KMS-11 (cell line): ENCODE data around the gene TMEM167A.

Source experiments
- H2AFZ ChIP-seq: fragments of 200-600 bp; sonication (generic); 2 replicates; pipeline ENCODE4 v1.6.1; 2016; ENCODE audit warnings: antibody characterized with exemption, mixed run types, low read depth
- H3K27ac ChIP-seq: fragments of 200-600 bp; sonication (generic); 2 replicates; pipeline ENCODE4 v1.6.1; 2016; ENCODE audit warnings: mild to moderate bottlenecking, mixed run types
- H3K27me3 ChIP-seq: fragments of 200-600 bp; sonication (generic); 2 replicates; pipeline ENCODE4 v1.6.1; 2017; ENCODE audit warnings: mild to moderate bottlenecking, low read depth, mixed run types, moderate library complexity; ENCODE audit not compliant: insufficient read depth
- H3K36me3 ChIP-seq: fragments of 200-600 bp; sonication (generic); 2 replicates; pipeline ENCODE4 v1.6.1; 2017; ENCODE audit warnings: mild to moderate bottlenecking, mixed run types; ENCODE audit not compliant: insufficient read depth
- H3K4me1 ChIP-seq: fragments of 200-600 bp; sonication (generic); 2 replicates; pipeline ENCODE4 v1.6.1; 2016; ENCODE audit warnings: mild to moderate bottlenecking, low read depth, mixed run types; ENCODE audit not compliant: poor library complexity, severe bottlenecking
- H3K4me2 ChIP-seq: fragments of 200-600 bp; sonication (generic); 2 replicates; pipeline ENCODE4 v1.7.0; 2016; ENCODE audit warnings: mild to moderate bottlenecking, mixed run types
- H3K4me3 ChIP-seq: fragments of 200-600 bp; sonication (generic); IDR thresholded peaks from 2 replicates; pipeline ENCODE4 v1.6.1; 2017; ENCODE audit warnings: low read depth, low read length, mixed read lengths; ENCODE audit not compliant: insufficient read depth
- H3K79me2 ChIP-seq: fragments of 200-600 bp; sonication (generic); 2 replicates; pipeline ENCODE4 v1.6.1; 2016; ENCODE audit warnings: low read depth, mixed run types; ENCODE audit not compliant: insufficient read depth
- H3K9ac ChIP-seq: fragments of 200-600 bp; sonication (generic); 2 replicates; pipeline ENCODE4 v1.6.1; 2016; ENCODE audit warnings: mild to moderate bottlenecking, mixed run types
- H4K20me1 ChIP-seq: fragments of 200-600 bp; sonication (generic); 2 replicates; pipeline ENCODE4 v1.6.1; 2016; ENCODE audit warnings: mild to moderate bottlenecking, mixed run types; ENCODE audit not compliant: insufficient read depth
- TF ChIP-seq, protein P1 (sequence below): fragments of 200-600 bp; sonication (generic); conservative IDR thresholded peaks from 2 replicates; pipeline ENCODE4 v1.6.1; 2017; ENCODE audit warnings: low read depth, mild to moderate bottlenecking, antibody characterized with exemption, low read length, moderate library complexity, mixed read lengths

Gene TMEM167A

DNA sequence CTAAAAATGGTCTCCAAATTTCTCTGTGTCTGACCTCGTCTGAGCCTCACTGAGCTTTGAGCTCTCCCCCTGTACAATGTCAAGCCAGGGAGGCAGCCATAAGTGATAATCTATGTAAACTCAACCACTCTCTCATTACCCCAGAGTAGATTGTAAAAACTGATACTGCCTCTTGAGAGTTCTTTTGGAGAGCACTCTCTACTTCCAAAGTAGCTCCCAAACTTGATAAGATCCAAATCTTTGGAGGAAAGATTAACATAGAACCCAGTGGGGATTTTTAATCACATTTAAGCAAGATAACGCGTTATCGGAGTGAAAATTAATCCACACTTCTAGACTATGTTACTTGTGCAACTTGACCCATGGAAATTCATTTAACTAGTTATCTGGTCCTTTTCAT lies 54.9 kb downstream of the TMEM167A start:
- H3K4me2 ChIP-seq = no peak overlapping the region
- no peak overlapping the region for H3K4me3 ChIP-seq
- TF ChIP-seq, protein P1, sequence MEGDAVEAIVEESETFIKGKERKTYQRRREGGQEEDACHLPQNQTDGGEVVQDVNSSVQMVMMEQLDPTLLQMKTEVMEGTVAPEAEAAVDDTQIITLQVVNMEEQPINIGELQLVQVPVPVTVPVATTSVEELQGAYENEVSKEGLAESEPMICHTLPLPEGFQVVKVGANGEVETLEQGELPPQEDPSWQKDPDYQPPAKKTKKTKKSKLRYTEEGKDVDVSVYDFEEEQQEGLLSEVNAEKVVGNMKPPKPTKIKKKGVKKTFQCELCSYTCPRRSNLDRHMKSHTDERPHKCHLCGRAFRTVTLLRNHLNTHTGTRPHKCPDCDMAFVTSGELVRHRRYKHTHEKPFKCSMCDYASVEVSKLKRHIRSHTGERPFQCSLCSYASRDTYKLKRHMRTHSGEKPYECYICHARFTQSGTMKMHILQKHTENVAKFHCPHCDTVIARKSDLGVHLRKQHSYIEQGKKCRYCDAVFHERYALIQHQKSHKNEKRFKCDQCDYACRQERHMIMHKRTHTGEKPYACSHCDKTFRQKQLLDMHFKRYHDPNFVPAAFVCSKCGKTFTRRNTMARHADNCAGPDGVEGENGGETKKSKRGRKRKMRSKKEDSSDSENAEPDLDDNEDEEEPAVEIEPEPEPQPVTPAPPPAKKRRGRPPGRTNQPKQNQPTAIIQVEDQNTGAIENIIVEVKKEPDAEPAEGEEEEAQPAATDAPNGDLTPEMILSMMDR = no peak
- no peak overlapping the region for H3K27ac ChIP-seq
- H2AFZ ChIP-seq = no peak overlapping the region
- H3K79me2 ChIP-seq = no peaks in the 10 kb centered on the region
- H4K20me1 ChIP-seq = no peaks in the 10 kb centered on the region
- H3K9ac ChIP-seq = no peak overlapping the region
- H3K27me3 ChIP-seq = no peaks in the 10 kb centered on the region
- no peaks in the 10 kb centered on the region for H3K36me3 ChIP-seq
- H3K4me1 ChIP-seq = no peaks in the 10 kb centered on the region

- Histone ChIP-seq H3K27me3 (no peaks in the 10 kb centered on the region), H3K4me3 (no peak overlapping the region), H3K9ac (no peak overlapping the region), H3K79me2 (no peaks in the 10 kb centered on the region), H4K20me1 (no peaks in the 10 kb centered on the region), H3K36me3 (no peaks in the 10 kb centered on the region), H2AFZ (no peak overlapping the region), H3K27ac (no peak overlapping the region), H3K4me1 (peaks cover 10% of the 10 kb centered on the region), H3K4me2 (no peak overlapping the region)
- TF ChIP-seq, protein P1 = no peak
Measured at GRCh38 chr5:83015676-83016075, 61.5 kb downstream of the TMEM167A start.

DNA sequence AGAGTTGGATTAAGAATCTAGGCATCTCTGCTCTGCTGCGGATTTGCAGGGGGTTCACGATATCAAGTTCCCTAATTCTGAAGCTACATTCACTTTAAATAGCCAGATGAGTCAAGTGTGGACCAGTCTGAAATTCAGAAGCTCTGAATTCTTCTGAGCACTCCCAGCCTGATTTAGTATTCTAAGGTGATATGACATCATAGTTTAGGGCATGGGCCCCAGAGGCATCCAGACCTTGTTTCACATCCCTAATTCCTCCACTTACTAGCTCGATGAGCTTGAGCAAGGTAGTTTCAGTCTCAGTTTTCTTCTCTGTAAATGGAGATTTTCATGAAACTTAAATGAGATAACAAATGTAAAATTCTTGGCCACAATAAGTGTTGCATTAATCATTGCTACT lies 65.2 kb downstream of the TMEM167A start:
- H3K27me3 ChIP-seq = no peaks in the 10 kb centered on the region
- no peak overlapping the region for H2AFZ ChIP-seq
- no peaks in the 10 kb centered on the region for H4K20me1 ChIP-seq
- H3K79me2 ChIP-seq = no peaks in the 10 kb centered on the region
- H3K27ac ChIP-seq = no peak overlapping the region
- TF ChIP-seq, protein P1 = no peak
- peaks cover 10% of the 10 kb centered on the region for H3K4me1 ChIP-seq
- H3K9ac ChIP-seq = no peak overlapping the region
- no peak overlapping the region for H3K4me3 ChIP-seq
- H3K4me2 ChIP-seq = no peak overlapping the region
- H3K36me3 ChIP-seq = no peaks in the 10 kb centered on the region

- Histone ChIP-seq H3K27ac (no peak overlapping the region), H3K4me1 (peaks cover 10% of the 10 kb centered on the region)
- TF ChIP-seq, protein P1 = no peak
Measured at GRCh38 chr5:83009408-83009807, 67.8 kb downstream of the TMEM167A start.

More at GRCh38 chr5:83009408-83009807, 67.8 kb downstream of the TMEM167A start:
- H3K79me2 ChIP-seq = no peaks in the 10 kb centered on the region
- no peaks in the 10 kb centered on the region for H3K27me3 ChIP-seq
- H2AFZ ChIP-seq = no peak overlapping the region
- H3K9ac ChIP-seq = no peak overlapping the region
- H4K20me1 ChIP-seq = no peaks in the 10 kb centered on the region
- no peak overlapping the region for H3K4me3 ChIP-seq
- no peaks in the 10 kb centered on the region for H3K36me3 ChIP-seq
- H3K4me2 ChIP-seq = no peak overlapping the region
